MCF 10A (cell line): ENCODE results near the gene NPR3. TPM values are rescaled to one million over a fixed set of nuclear protein-coding genes. Genes with fewer than 3 reads are reported as not detected.

Experiments
- BruUV-seq: library from RNA; stranded (reverse); fragments of 400-500 nt; replicated peaks from 2 replicates; lab custom pipeline; 2021; lab: Mats Ljungman, UMichigan
- CTCF ChIA-PET: fragments of 300-600 bp; sonication (Branson Sonifier 250); formaldehyde crosslinking; extraction: SDS; loops from one replicate; lab custom pipeline; 2021; ENCODE audit warnings: antibody characterized with exemption, inconsistent platforms; lab: Yijun Ruan, JAX
- POLR2A ChIA-PET: fragments of 300-600, 350-650 bp; sonication (Branson Sonifier 250); formaldehyde crosslinking; extraction: SDS; loops from one replicate; lab custom pipeline; 2020; ENCODE audit warnings: antibody characterized with exemption, inconsistent platforms; lab: Yijun Ruan, JAX
- DNase-seq: peaks from one replicate; pipeline ENCODE4 v3.0.0-alpha.2; 2018; ENCODE audit not compliant: unreplicated experiment
- H3K27ac Mint-ChIP-seq: one replicate; pipeline ENCODE4 v1.8.0; 2022; ENCODE audit warnings: mild to moderate bottlenecking, low read depth, mixed read lengths; ENCODE audit not compliant: unreplicated experiment
- H3K27me3 Mint-ChIP-seq: one replicate; pipeline ENCODE4 v1.8.0; 2022; ENCODE audit warnings: mixed read lengths; ENCODE audit not compliant: insufficient read depth, unreplicated experiment
- H3K36me3 Mint-ChIP-seq: one replicate; pipeline ENCODE4 v1.8.0; 2022; ENCODE audit warnings: mild to moderate bottlenecking, moderate library complexity, mixed read lengths; ENCODE audit not compliant: insufficient read depth, unreplicated experiment
- H3K4me1 Mint-ChIP-seq: one replicate; pipeline ENCODE4 v1.8.0; 2022; ENCODE audit warnings: mixed read lengths; ENCODE audit not compliant: insufficient read depth, unreplicated experiment
- H3K4me3 Mint-ChIP-seq: one replicate; pipeline ENCODE4 v1.8.0; 2022; ENCODE audit warnings: mild to moderate bottlenecking, moderate library complexity, mixed read lengths; ENCODE audit not compliant: unreplicated experiment
- H3K9me3 Mint-ChIP-seq: one replicate; pipeline ENCODE4 v1.8.0; 2022; ENCODE audit warnings: mixed read lengths; ENCODE audit not compliant: unreplicated experiment
- intact Hi-C: fragments of 100-400 bp; cut with micrococcal nuclease; formaldehyde crosslinking; loops from 2 replicates; pipeline ENCODE4 v1.14.1; 2022
- total RNA-seq: library from RNA; stranded (reverse); gene quantifications from 2 replicates; pipeline ENCODE4 v1.2.3, GENCODE V29; 2022
- TF ChIP-seq, protein P1 (sequence below): fragments of 200-600 bp; IDR thresholded peaks from one replicate; pipeline ENCODE4 v1.8.0; 2022; ENCODE audit warnings: antibody characterized with exemption, mild to moderate bottlenecking; ENCODE audit not compliant: unreplicated experiment

NPR3 gene
- total RNA-seq, 1 experiment from 2014 or later: 0.84 TPM

DNA sequence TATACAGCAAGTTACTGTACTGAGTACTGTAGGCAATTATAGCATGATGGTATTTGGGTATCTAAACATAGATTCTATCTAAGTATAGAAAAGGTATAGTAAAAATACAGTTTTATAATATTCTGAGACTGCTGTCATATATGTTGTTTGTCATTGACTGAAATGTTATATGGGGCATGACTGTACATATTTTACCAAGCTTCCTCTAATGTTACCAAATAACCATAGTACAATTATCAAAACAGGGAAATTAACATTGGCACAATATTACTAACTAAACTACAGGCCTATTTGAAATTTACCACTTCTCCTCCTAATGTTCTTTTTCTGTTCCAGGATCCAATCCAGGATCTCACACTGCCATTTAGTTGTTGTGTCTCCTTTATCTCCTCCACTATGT is 18.5 kb downstream of the NPR3 start:
- no TSS peak for BruUV-seq
- no peaks in the 10 kb centered on the region for H3K9me3 Mint-ChIP-seq
- H3K27me3 Mint-ChIP-seq: no peaks in the 10 kb centered on the region
- H3K4me3 Mint-ChIP-seq: no peak overlapping the region
- DNase-seq: no peak
- intact Hi-C loops: no loop called here
- no peaks in the 10 kb centered on the region for H3K36me3 Mint-ChIP-seq
- CTCF ChIA-PET: interaction anchor here (0.6 kb wide), 1 partner anchor 22 kb away, joined by 3 read pairs; no protein-coding TSS in a partner anchor
- TF ChIP-seq, protein P1, sequence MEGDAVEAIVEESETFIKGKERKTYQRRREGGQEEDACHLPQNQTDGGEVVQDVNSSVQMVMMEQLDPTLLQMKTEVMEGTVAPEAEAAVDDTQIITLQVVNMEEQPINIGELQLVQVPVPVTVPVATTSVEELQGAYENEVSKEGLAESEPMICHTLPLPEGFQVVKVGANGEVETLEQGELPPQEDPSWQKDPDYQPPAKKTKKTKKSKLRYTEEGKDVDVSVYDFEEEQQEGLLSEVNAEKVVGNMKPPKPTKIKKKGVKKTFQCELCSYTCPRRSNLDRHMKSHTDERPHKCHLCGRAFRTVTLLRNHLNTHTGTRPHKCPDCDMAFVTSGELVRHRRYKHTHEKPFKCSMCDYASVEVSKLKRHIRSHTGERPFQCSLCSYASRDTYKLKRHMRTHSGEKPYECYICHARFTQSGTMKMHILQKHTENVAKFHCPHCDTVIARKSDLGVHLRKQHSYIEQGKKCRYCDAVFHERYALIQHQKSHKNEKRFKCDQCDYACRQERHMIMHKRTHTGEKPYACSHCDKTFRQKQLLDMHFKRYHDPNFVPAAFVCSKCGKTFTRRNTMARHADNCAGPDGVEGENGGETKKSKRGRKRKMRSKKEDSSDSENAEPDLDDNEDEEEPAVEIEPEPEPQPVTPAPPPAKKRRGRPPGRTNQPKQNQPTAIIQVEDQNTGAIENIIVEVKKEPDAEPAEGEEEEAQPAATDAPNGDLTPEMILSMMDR: no peak
- no peak overlapping the region for H3K27ac Mint-ChIP-seq
- H3K4me1 Mint-ChIP-seq: no peaks in the 10 kb centered on the region
- POLR2A ChIA-PET: interaction anchor here (0.6 kb wide), 1 partner anchor 102 kb away, joined by 3 read pairs; no protein-coding TSS in a partner anchor

DNA sequence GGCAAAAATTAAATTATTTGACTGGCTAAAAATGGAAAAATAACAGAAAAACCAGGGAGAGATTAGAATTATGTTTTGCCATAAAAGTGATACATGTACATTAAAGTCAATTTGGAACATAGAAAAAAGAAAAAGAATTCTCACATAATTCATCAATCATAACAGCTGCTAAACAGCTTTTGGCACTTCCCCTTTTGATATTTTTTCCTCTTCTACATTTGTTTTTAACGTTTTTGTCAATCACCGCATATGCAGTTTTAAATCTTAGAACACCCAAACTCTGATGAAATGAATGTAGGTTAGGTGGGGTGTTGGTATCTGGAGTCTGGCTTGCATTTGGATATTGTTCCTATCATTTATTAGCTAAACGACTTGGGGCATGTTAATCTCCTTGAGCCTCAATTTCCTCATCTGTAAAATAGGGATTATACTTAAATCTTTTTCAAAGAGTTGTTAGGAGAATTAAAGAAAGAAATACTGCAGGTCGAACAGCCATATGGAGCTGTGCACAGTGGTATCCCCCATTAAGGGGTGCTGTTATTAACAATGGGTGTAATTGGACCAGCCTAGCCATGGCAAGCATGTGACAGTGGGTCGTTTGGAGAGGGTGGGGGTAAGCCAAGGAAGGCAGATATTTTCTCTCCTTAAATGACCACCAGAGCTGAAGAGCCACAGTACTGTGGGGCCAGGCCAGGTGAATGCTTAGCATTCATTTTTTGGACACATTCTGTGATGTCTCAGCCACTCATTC is 22.6 kb downstream of the NPR3 start:
- H3K4me3 Mint-ChIP-seq: no peak overlapping the region
- no peaks in the 10 kb centered on the region for H3K36me3 Mint-ChIP-seq
- ChIA-PET CTCF (interaction anchor here (0.7 to 1.3 kb wide), 2 partner anchors 31 to 118 kb away, joined by 3 read pairs; no protein-coding TSS in a partner anchor), POLR2A (no interaction called here)
- TF ChIP-seq, protein P1: no peak
- no TSS peak for BruUV-seq
- intact Hi-C loops: no loop called here
- H3K9me3 Mint-ChIP-seq: no peaks in the 10 kb centered on the region
- DNase-seq: no peak
- H3K27ac Mint-ChIP-seq: no peak overlapping the region
- no peaks in the 10 kb centered on the region for H3K4me1 Mint-ChIP-seq
- H3K27me3 Mint-ChIP-seq: no peaks in the 10 kb centered on the region

DNA sequence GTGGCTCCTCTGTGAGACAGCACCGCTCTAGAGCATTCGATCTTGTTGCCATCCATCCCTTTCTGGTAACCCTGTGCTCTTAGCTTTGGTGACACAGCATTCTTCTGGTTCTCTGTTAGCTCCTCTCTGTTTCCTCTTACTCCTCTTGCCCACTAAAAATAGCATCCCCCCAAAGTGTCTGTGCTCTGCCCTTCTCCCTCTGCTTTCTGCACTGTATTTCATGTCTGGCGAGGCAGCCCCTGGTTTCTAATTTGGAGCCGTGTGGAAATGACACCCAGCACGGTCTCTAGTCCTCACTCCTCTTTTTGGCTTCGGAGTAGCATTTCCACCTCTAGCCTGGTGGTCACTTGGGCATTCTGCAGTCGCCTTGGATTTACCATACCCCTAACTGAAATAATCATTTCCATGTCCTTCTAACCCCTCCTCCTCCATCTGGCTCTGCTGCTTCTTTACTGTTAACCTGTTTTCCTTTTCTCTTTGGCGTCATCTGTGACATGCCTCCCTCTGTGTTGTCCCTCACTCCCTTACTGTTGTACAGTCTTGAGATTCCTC is 23.8 kb downstream of the NPR3 start:
- intact Hi-C loops: no loop called here
- Mint-ChIP-seq H3K27ac (no peak overlapping the region), H3K27me3 (no peaks in the 10 kb centered on the region), H3K4me3 (no peak overlapping the region), H3K36me3 (no peaks in the 10 kb centered on the region), H3K9me3 (no peaks in the 10 kb centered on the region), H3K4me1 (no peaks in the 10 kb centered on the region)
- no TSS peak for BruUV-seq
- TF ChIP-seq, protein P1: no peak
- ChIA-PET POLR2A (no interaction called here), CTCF (no interaction called here)
- DNase-seq: no peak

DNA sequence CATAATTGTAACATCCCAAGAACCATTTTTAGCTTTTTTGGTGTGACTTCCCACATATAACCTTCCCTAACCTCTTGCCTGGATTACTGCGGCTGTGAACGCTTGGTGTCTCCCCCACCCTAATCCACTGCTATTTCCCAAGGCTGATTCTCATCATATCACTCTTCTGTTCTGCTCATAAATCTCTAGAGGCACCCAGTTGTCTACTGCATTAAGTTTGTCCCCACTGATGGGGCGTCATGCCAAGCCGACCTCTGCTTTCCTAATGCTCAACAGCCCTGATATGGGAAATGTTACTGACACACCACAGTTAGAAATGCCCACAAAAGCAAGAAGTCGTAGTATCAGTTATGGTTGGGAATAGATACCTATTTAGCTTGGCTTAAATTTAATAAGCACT is 24.4 kb downstream of the NPR3 start:
- Mint-ChIP-seq H3K4me1 (no peaks in the 10 kb centered on the region), H3K27me3 (no peaks in the 10 kb centered on the region), H3K4me3 (no peak overlapping the region), H3K36me3 (no peaks in the 10 kb centered on the region), H3K27ac (no peak overlapping the region), H3K9me3 (no peaks in the 10 kb centered on the region)
- no TSS peak for BruUV-seq
- TF ChIP-seq, protein P1: no peak
- CTCF ChIA-PET: no interaction called here
- POLR2A ChIA-PET: no interaction called here
- DNase-seq: no peak
- intact Hi-C loops: no loop called here
